Erythroblast (primary cell): ENCODE results near the gene CNTNAP5.

Experiments
- GATA1 ChIP-seq: IDR thresholded peaks from 2 replicates; pipeline ENCODE4 v1.6.1; 2011; ENCODE audit warnings: low read depth, mild to moderate bottlenecking, control low read depth, low read length, moderate library complexity
- POLR2A ChIP-seq: IDR thresholded peaks from 2 replicates; pipeline ENCODE4 v1.6.1; 2011; ENCODE audit warnings: mild to moderate bottlenecking, low read length

- TF ChIP-seq POLR2A (no peak), GATA1 (no peak)
Observed at GRCh38 chr2:124309563-124310138, 284.6 kb downstream of the CNTNAP5 start.
